Mesendoderm (in vitro differentiated cells): ENCODE data around the gene PIBF1. TPM values are rescaled to one million over a fixed set of nuclear protein-coding genes. Genes with fewer than 3 reads are reported as not detected.

Experiments used
- DNase-seq: peaks from one replicate; pipeline ENCODE4 v3.0.0; 2013
- H2AK5ac ChIP-seq: 2 replicates; pipeline ENCODE4 v1.6.1; 2013; ENCODE audit warnings: low read length, inconsistent platforms
- H2BK120ac ChIP-seq: 2 replicates; pipeline ENCODE4 v1.6.1; 2013; ENCODE audit warnings: low read depth, mild to moderate bottlenecking, low read length, moderate library complexity, mixed read lengths
- H2BK15ac ChIP-seq: replicated peaks from 2 replicates; pipeline ENCODE4 v1.6.1; 2013; ENCODE audit warnings: low read depth, mild to moderate bottlenecking, moderate library complexity
- H2BK5ac ChIP-seq: 2 replicates; pipeline ENCODE4 v1.6.1; 2013; ENCODE audit warnings: low read length, inconsistent platforms
- H3K18ac ChIP-seq: 2 replicates; pipeline ENCODE4 v1.6.1; 2013; ENCODE audit warnings: mild to moderate bottlenecking, low read length, mixed read lengths
- H3K23ac ChIP-seq: one replicate; pipeline ENCODE4 v1.6.1; 2013; ENCODE audit warnings: low read length
- H3K27ac ChIP-seq: 2 replicates; pipeline ENCODE4 v1.5.1; 2013; ENCODE audit warnings: low read depth, mild to moderate bottlenecking, inconsistent platforms, low read length, moderate library complexity
- H3K27me3 ChIP-seq: 2 replicates; pipeline ENCODE4 v1.6.1; 2013; ENCODE audit warnings: low read length, control low read depth, mild to moderate bottlenecking, inconsistent platforms; ENCODE audit not compliant: insufficient read depth, poor library complexity
- H3K36me3 ChIP-seq: 2 replicates; pipeline ENCODE4 v1.6.1; 2013; ENCODE audit warnings: low read length, inconsistent platforms; ENCODE audit not compliant: control insufficient read depth, insufficient read depth
- H3K4ac ChIP-seq: one replicate; pipeline ENCODE4 v1.6.1; 2013; ENCODE audit warnings: low read depth, mild to moderate bottlenecking, low read length, moderate library complexity
- H3K4me1 ChIP-seq: 2 replicates; pipeline ENCODE4 v1.6.1; 2013; ENCODE audit warnings: low read depth, low read length, inconsistent platforms; ENCODE audit not compliant: control insufficient read depth
- H3K4me2 ChIP-seq: 2 replicates; pipeline ENCODE4 v1.6.1; 2013; ENCODE audit warnings: low read length
- H3K4me3 ChIP-seq: 2 replicates; pipeline ENCODE4 v1.5.1; 2013; ENCODE audit warnings: mild to moderate bottlenecking, low read length
- H3K56ac ChIP-seq: one replicate; pipeline ENCODE4 v1.6.1; 2013; ENCODE audit warnings: low read length
- H3K79me1 ChIP-seq: 2 replicates; pipeline ENCODE4 v1.6.1; 2013; ENCODE audit warnings: low read length, inconsistent platforms
- H3K79me2 ChIP-seq: 2 replicates; pipeline ENCODE4 v1.6.1; 2013; ENCODE audit warnings: mild to moderate bottlenecking, low read length; ENCODE audit not compliant: control insufficient read depth, insufficient read depth
- H3K9ac ChIP-seq: 2 replicates; pipeline ENCODE4 v1.6.1; 2013; ENCODE audit warnings: low read length, inconsistent platforms
- H4K5ac ChIP-seq: one replicate; pipeline ENCODE4 v1.6.1; 2013; ENCODE audit warnings: low read length
- H4K8ac ChIP-seq: one replicate; pipeline ENCODE4 v1.6.1; 2013; ENCODE audit warnings: low read depth, mild to moderate bottlenecking, control low read depth, low read length, moderate library complexity
- WGBS: extraction: QIAGEN DNeasy Blood & Tissue Kit; methylation state at CpG from one replicate; pipeline ENCODE4 v1.1.7; 2013; ENCODE audit warnings: low lambda C conversion rate, missing lambda C conversion rate; ENCODE audit not compliant: insufficient coverage; ENCODE audit errors: extremely low coverage; 5-methylcytosine and 5-hydroxymethylcytosine counted together
- polyA plus RNA-seq, 2 experiments: library from polyadenylated mRNA; stranded (reverse); fragments of 200-250 nt; gene quantifications; one replicate each; pipeline ENCODE4 v1.2.3, GENCODE V29; 2013

Gene PIBF1, protein sequence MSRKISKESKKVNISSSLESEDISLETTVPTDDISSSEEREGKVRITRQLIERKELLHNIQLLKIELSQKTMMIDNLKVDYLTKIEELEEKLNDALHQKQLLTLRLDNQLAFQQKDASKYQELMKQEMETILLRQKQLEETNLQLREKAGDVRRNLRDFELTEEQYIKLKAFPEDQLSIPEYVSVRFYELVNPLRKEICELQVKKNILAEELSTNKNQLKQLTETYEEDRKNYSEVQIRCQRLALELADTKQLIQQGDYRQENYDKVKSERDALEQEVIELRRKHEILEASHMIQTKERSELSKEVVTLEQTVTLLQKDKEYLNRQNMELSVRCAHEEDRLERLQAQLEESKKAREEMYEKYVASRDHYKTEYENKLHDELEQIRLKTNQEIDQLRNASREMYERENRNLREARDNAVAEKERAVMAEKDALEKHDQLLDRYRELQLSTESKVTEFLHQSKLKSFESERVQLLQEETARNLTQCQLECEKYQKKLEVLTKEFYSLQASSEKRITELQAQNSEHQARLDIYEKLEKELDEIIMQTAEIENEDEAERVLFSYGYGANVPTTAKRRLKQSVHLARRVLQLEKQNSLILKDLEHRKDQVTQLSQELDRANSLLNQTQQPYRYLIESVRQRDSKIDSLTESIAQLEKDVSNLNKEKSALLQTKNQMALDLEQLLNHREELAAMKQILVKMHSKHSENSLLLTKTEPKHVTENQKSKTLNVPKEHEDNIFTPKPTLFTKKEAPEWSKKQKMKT
- 6.2 TPM for polyA plus RNA-seq (2013, experiment 1 of 2)
- 6.4 TPM for polyA plus RNA-seq (2013, experiment 2 of 2)

DNA sequence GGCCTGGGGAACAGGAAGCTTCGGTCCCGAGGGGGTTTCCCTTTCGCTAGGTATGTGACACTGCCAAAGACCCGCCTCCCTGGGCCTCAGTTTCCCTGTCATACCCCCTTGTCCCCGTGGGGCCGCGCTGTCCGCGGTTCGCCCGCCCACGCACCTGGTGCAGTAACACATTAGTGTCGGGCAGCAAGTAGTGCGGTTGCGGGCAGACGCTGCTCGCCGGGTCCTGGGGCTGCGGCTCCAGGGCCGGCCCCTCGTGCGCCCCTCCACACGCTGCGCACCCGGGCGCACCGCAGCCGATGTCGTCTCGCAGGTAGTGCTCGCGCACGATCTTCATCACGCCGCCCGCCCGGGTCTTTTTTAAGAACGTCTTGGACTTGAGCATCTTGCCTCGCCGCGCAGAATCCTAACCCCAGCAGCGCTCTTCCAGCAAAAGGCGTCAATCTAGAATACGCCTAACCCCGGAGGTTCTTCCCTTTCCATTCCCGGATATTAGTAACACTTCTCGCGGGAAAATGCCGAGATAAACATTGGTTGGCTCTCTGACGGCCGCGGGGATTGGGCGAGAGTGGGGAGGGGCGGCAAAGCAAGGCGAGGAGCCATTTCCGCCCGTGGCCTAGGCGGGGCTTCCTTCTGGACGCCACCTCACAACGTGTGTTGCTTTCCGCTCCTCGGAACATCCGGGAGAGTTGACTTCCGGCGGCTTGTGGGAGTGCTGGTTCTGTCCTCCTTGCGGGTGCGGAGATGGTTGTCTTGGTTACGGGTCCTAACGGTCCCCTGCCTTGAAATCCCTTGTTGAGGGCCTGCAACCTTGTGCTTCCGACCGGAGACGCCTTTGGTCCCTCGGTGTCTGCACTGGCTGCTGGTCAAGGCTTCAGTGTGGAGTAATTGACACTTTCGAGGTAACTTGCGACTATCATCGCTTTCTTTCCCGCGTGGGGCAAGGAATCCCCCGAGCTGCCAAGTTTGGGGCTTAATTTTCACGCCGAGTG, at the start of gene PIBF1, which contains the start of gene DIS3:
PIBF1 (plus strand) TSS at position 683 of the 989 bp plus-strand sequence. CDS start 1,337 bp downstream, outside the sequence.
DIS3 (minus strand) TSS at position 450 of the 989 bp plus-strand sequence; CDS start at position 382, 68 bp downstream.
- peak within 1 kb of the TSS; percentile 32 for H3K18ac ChIP-seq
- no CpG with 5 or more reads among the region's 81 CpGs for WGBS
- H3K9ac ChIP-seq = peak within 1 kb of the TSS; percentile 84
- H3K4me3 ChIP-seq = peak within 1 kb of the TSS; percentile 80
- no peak within 1 kb of the TSS for H2BK15ac ChIP-seq
- H2BK5ac ChIP-seq = no peak within 1 kb of the TSS
- no peak within 1 kb of the TSS for H2AK5ac ChIP-seq
- no peaks in the 10 kb centered on the region for H3K4me1 ChIP-seq
- H3K4ac ChIP-seq = peak within 1 kb of the TSS; percentile 37
- H3K27ac ChIP-seq = peak within 1 kb of the TSS; percentile 13
- no peaks in the 10 kb centered on the region for H3K27me3 ChIP-seq
- H3K23ac ChIP-seq = no peak within 1 kb of the TSS
- peak; percentile 100 for DNase-seq
- peak within 1 kb of the TSS; percentile 93 for H3K56ac ChIP-seq
- peaks cover 2% of the 10 kb centered on the region for H3K36me3 ChIP-seq
- H3K79me1 ChIP-seq = peaks cover 2% of the 10 kb centered on the region
- peak within 1 kb of the TSS; percentile 62 for H3K4me2 ChIP-seq
- peaks cover 20% of the 10 kb centered on the region for H3K79me2 ChIP-seq
- H4K8ac ChIP-seq = no peak within 1 kb of the TSS
- H4K5ac ChIP-seq = no peak within 1 kb of the TSS
- H2BK120ac ChIP-seq = no peak within 1 kb of the TSS

DNA sequence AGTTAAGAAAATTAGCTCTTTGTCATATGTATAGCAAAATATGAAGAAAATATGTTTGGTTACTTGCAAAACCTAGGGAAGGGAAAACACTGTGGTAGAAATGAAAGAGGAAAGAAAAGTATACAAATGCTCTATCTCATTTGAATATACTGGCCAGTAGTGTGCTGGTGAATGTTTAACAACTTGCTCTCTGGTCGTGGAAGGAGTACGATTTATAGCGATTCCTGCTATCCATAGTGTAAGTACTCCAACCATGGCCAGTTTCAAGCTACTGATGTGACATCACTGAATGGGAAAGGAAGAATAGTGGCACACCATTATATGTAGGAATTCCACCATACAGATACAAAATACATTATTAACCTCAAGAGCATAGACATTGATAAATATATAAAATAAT, 44.9 kb upstream of the PIBF1 start:
- no peak overlapping the region for H2BK5ac ChIP-seq
- H4K8ac ChIP-seq = no peak overlapping the region
- H4K5ac ChIP-seq = no peak overlapping the region
- H3K27me3 ChIP-seq = no peaks in the 10 kb centered on the region
- no peak overlapping the region for H3K4me2 ChIP-seq
- no CpG with 5 or more reads among the region's 3 CpGs for WGBS
- H2BK120ac ChIP-seq = no peak overlapping the region
- H3K27ac ChIP-seq = no peak overlapping the region
- no peaks in the 10 kb centered on the region for H3K79me2 ChIP-seq
- H3K4me3 ChIP-seq = no peak overlapping the region
- no peaks in the 10 kb centered on the region for H3K36me3 ChIP-seq
- H3K18ac ChIP-seq = no peak overlapping the region
- no peak overlapping the region for H2BK15ac ChIP-seq
- no peaks in the 10 kb centered on the region for H3K4me1 ChIP-seq
- no peak overlapping the region for H3K56ac ChIP-seq
- H2AK5ac ChIP-seq = no peak overlapping the region
- no peak overlapping the region for H3K23ac ChIP-seq
- no peak overlapping the region for H3K9ac ChIP-seq
- H3K79me1 ChIP-seq = no peaks in the 10 kb centered on the region
- no peak overlapping the region for H3K4ac ChIP-seq
- DNase-seq = no peak

DNA sequence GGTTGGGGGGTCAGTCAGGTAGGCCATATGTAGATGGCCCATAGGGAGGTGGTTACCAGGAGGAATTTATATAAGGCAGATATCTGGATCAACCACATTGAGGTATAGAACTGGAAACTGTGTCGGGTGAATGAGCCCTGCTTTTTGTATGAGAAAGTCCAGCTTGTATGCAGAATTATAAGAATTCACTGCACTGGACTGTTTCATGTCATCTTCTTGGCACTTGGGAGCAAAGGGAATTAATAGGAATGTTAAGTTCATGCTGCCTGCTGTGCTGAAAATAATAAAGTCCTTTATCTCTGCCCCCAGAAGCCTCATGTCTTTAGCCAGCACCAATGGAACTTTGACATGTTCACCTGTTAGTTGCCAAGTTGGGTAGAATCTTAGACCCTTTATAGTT, 41.9 kb upstream of the PIBF1 start:
- Histone ChIP-seq H3K4me2 (no peak overlapping the region), H2BK15ac (no peak overlapping the region), H3K4ac (no peak overlapping the region), H3K4me1 (no peaks in the 10 kb centered on the region), H3K27me3 (no peaks in the 10 kb centered on the region), H3K9ac (no peak overlapping the region), H3K18ac (no peak overlapping the region), H4K5ac (no peak overlapping the region), H2BK5ac (no peak overlapping the region), H2BK120ac (no peak overlapping the region), H3K4me3 (no peak overlapping the region), H3K79me2 (no peaks in the 10 kb centered on the region), H3K36me3 (no peaks in the 10 kb centered on the region), H3K56ac (no peak overlapping the region), H4K8ac (no peak overlapping the region), H3K27ac (no peak overlapping the region), H3K79me1 (no peaks in the 10 kb centered on the region), H3K23ac (no peak overlapping the region), H2AK5ac (no peak overlapping the region)
- DNase-seq = no peak
- WGBS = no CpG with 5 or more reads among the region's 1 CpG

DNA sequence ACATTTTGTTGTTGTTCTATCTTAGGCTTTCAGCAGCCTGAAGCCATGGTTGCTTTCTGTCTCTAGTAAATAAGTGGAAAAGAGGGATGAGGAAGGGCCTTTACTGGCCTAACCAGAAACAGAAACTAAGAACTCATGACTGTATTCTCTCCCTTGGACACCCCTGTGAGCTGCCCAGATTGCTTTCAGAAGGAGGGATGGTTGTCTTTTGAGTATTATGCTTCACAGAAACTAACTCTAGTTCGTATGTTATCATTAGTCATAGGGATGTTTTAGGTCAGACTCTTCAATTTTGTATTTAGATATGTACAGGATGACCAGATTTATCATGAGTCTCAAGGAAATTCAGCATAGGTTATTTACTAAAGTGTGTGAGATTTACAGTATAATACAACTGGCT, 36.7 kb upstream of the PIBF1 start:
- no CpG with 5 or more reads among the region's 1 CpG for WGBS
- Histone ChIP-seq H3K4me1 (no peaks in the 10 kb centered on the region), H2BK5ac (no peak overlapping the region), H3K27me3 (no peaks in the 10 kb centered on the region), H3K27ac (no peak overlapping the region), H3K79me2 (no peaks in the 10 kb centered on the region), H3K4me2 (no peak overlapping the region), H2BK15ac (no peak overlapping the region), H3K4me3 (no peak overlapping the region), H3K18ac (no peak overlapping the region), H3K4ac (no peak overlapping the region), H3K56ac (no peak overlapping the region), H3K23ac (no peak overlapping the region), H2AK5ac (no peak overlapping the region), H3K36me3 (peaks cover 4% of the 10 kb centered on the region), H2BK120ac (no peak overlapping the region), H4K8ac (no peak overlapping the region), H4K5ac (no peak overlapping the region), H3K79me1 (no peaks in the 10 kb centered on the region), H3K9ac (no peak overlapping the region)
- no peak for DNase-seq

DNA sequence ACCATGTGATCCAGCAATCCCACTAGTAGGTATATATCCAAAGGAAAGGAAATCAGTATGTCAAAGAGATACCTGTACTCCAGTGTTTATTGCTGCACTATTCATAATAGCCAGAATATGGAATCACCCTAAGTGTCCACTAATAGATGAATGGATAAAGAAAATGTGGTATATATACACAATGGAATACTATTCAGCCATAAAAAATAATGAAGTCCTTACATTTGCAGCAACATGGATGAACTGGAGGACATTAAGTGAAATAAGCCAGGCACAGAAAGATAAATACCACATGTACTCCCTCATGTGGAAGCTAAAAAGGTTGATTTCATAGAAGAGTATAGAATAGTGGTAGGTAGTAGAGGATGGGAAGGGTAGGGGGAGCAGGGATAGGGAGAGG, 30.7 kb upstream of the PIBF1 start:
- Histone ChIP-seq H3K18ac (no peak overlapping the region), H3K56ac (no peak overlapping the region), H3K79me2 (no peaks in the 10 kb centered on the region)

More for the DNA sequence above, 30.7 kb upstream of the PIBF1 start:
- peaks cover 7% of the 10 kb centered on the region for H3K36me3 ChIP-seq
- H3K79me1 ChIP-seq = peaks cover 1% of the 10 kb centered on the region
- no peak overlapping the region for H3K4me2 ChIP-seq
- DNase-seq = no peak
- H2BK15ac ChIP-seq = no peak overlapping the region
- no peaks in the 10 kb centered on the region for H3K27me3 ChIP-seq
- no peak overlapping the region for H3K4me3 ChIP-seq
- H3K23ac ChIP-seq = no peak overlapping the region
- no peak overlapping the region for H3K4ac ChIP-seq
- H3K4me1 ChIP-seq = no peaks in the 10 kb centered on the region
- H2BK5ac ChIP-seq = no peak overlapping the region
- H4K5ac ChIP-seq = no peak overlapping the region
- H3K27ac ChIP-seq = no peak overlapping the region
- no peak overlapping the region for H2AK5ac ChIP-seq
- H4K8ac ChIP-seq = no peak overlapping the region
- no peak overlapping the region for H2BK120ac ChIP-seq
- no peak overlapping the region for H3K9ac ChIP-seq
